OCI-LY1 (cell line): ENCODE results near the gene HEATR1.
A peak's percentile ranks its signal among the peaks of the same experiment; 100 is the strongest.
"Not testable (repeated sequence)": the region's sequence is repeated elsewhere in the genome, so short reads cannot be mapped to it uniquely, and the experiment has no call there.

ENCODE experiments used
- H2AFZ ChIP-seq: fragments of 200-600 bp; sonication (generic), shearing (Covaris generic); 2 replicates; pipeline ENCODE4 v1.6.0; 2014; ENCODE audit warnings: antibody characterized with exemption, mild to moderate bottlenecking, low read length
- H3F3A ChIP-seq: fragments of 200-600 bp; sonication (generic), shearing (Covaris generic); 2 replicates; pipeline ENCODE4 v1.6.0; 2014; ENCODE audit warnings: mild to moderate bottlenecking, antibody characterized with exemption, low read length, moderate library complexity; ENCODE audit not compliant: insufficient read depth
- H3K27ac ChIP-seq: fragments of 200-600 bp; sonication (generic); 2 replicates; pipeline ENCODE4 v1.5.1; 2014; ENCODE audit warnings: low read length, mixed run types, mild to moderate bottlenecking, low read depth; ENCODE audit not compliant: poor library complexity, severe bottlenecking
- H3K27me3 ChIP-seq: fragments of 200-600 bp; sonication (generic); 2 replicates; pipeline ENCODE4 v1.6.0; 2014; ENCODE audit warnings: antibody characterized with exemption, mild to moderate bottlenecking, low read length, moderate library complexity; ENCODE audit not compliant: insufficient read depth
- H3K36me3 ChIP-seq: fragments of 200-600 bp; sonication (generic); 2 replicates; pipeline ENCODE4 v1.6.1; 2014; ENCODE audit warnings: mild to moderate bottlenecking, antibody characterized with exemption, low read length, moderate library complexity, mixed read lengths; ENCODE audit not compliant: insufficient read depth
- H3K4me1 ChIP-seq: fragments of 200-600 bp; sonication (generic); 2 replicates; pipeline ENCODE4 v1.5.1; 2014; ENCODE audit warnings: mild to moderate bottlenecking, low read length, moderate library complexity; ENCODE audit not compliant: insufficient read depth, severe bottlenecking
- H3K4me2 ChIP-seq: fragments of 200-600 bp; sonication (generic), shearing (Covaris generic); 2 replicates; pipeline ENCODE4 v1.6.1; 2014; ENCODE audit warnings: low read length
- H3K4me3 ChIP-seq: fragments of 200-600 bp; sonication (generic); 2 replicates; pipeline ENCODE4 v1.5.1; 2014; ENCODE audit warnings: low read length, low read depth, mild to moderate bottlenecking, mixed read lengths; ENCODE audit not compliant: poor library complexity, severe bottlenecking
- H3K79me2 ChIP-seq: fragments of 200-600 bp; shearing (Covaris generic); 2 replicates; pipeline ENCODE4 v1.6.1; 2016; ENCODE audit warnings: mixed run types, low read length, mixed read lengths; ENCODE audit not compliant: insufficient read depth
- H3K9ac ChIP-seq: fragments of 200-600 bp; sonication (generic), shearing (Covaris generic); 2 replicates; pipeline ENCODE4 v1.6.1; 2014; ENCODE audit warnings: mild to moderate bottlenecking, low read length, mixed read lengths
- H3K9me2 ChIP-seq: fragments of 200-600 bp; sonication (generic), shearing (Covaris generic); 2 replicates; pipeline ENCODE4 v1.6.1; 2014; ENCODE audit warnings: low read depth, mild to moderate bottlenecking, low read length, mixed read lengths
- H3K9me3 ChIP-seq: fragments of 200-600 bp; shearing (Covaris generic); 2 replicates; pipeline ENCODE4 v1.6.1; 2014; ENCODE audit warnings: low read length, mixed read lengths
- H4K20me1 ChIP-seq: fragments of 200-600 bp; sonication (generic), shearing (Covaris generic); 2 replicates; pipeline ENCODE4 v1.6.0; 2016; ENCODE audit warnings: mild to moderate bottlenecking, low read length; ENCODE audit not compliant: insufficient read depth
- CTCF ChIP-seq: fragments of 200-600 bp; sonication (generic), shearing (Covaris generic); IDR thresholded peaks from 2 replicates; pipeline ENCODE4 v1.5.1; 2017; ENCODE audit warnings: mild to moderate bottlenecking, antibody characterized with exemption, low read length, moderate library complexity, mixed read lengths
- EZH2 ChIP-seq: fragments of 200-600 bp; sonication (generic), shearing (Covaris generic); IDR thresholded peaks from 2 replicates; pipeline ENCODE4 v1.8.0; 2017; ENCODE audit warnings: borderline replicate concordance, mixed run types, mild to moderate bottlenecking, antibody characterized with exemption, low read length, moderate library complexity, mixed read lengths

Gene HEATR1

GRCh38 chr1:236608930-236609726 is 4.8 kb upstream of the HEATR1 start:
- Histone ChIP-seq H3K9me3 (no peaks in the 10 kb centered on the region), H3F3A (no peaks in the 10 kb centered on the region), H3K9me2 (no peaks in the 10 kb centered on the region), H2AFZ (no peak overlapping the region), H3K9ac (no peak overlapping the region), H3K36me3 (no peaks in the 10 kb centered on the region), H3K4me3 (no peak overlapping the region), H3K79me2 (peaks cover 1% of the 10 kb centered on the region; the same call in 1 of the 2 replicates), H3K4me1 (peaks cover 5% of the 10 kb centered on the region), H3K27me3 (no peaks in the 10 kb centered on the region), H4K20me1 (no peaks in the 10 kb centered on the region), H3K4me2 (no peak overlapping the region), H3K27ac (no peak overlapping the region)
- TF ChIP-seq EZH2 (no peak), CTCF (peak; percentile 28; the same call in 1 of the 2 replicates)

DNA sequence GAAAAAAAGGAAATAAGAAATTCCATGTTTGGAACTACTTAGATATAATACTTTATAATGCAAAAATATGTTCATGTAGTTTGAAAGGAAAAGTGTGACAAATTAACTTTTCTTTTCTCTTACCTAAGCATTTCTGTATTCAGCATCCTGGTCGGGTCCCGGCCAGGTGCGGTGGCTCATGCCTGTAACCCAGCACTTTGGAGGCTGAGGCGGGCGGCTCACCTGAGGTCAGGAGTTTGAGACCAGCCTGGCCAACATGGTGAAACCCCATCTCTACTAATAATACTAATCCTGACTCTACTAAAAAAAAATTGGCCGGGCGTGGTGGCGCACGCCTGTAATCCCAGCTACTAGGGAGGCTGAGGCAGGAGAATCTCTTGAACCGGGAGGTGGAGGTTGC is 3.3 kb upstream of the HEATR1 start:
- H2AFZ ChIP-seq, H4K20me1 ChIP-seq, H3K27me3 ChIP-seq, H3K36me3 ChIP-seq, H3F3A ChIP-seq, H3K9me3 ChIP-seq, H3K4me2 ChIP-seq, H3K4me3 ChIP-seq, H3K9me2 ChIP-seq, H3K27ac ChIP-seq, H3K9ac ChIP-seq: not testable (repeated sequence)
- peaks cover 14% of the 10 kb centered on the region for H3K79me2 ChIP-seq
- peaks cover 15% of the 10 kb centered on the region for H3K4me1 ChIP-seq

- H3K27ac ChIP-seq = no peak overlapping the region
- peak overlapping the region; percentile 99 for H3K9ac ChIP-seq
- no peaks in the 10 kb centered on the region for H3K27me3 ChIP-seq
- TF ChIP-seq EZH2 (no peak), CTCF (no peak)
- H4K20me1 ChIP-seq = no peaks in the 10 kb centered on the region
- H3K36me3 ChIP-seq = peaks cover 23% of the 10 kb centered on the region
- peaks cover 14% of the 10 kb centered on the region for H3K79me2 ChIP-seq
- peaks cover 15% of the 10 kb centered on the region for H3K4me1 ChIP-seq
- peak overlapping the region; percentile 79 for H2AFZ ChIP-seq
- H3F3A ChIP-seq = no peaks in the 10 kb centered on the region
- peak overlapping the region; percentile 98 for H3K4me3 ChIP-seq
- H3K4me2 ChIP-seq = peak overlapping the region; percentile 76
- H3K9me2 ChIP-seq = no peaks in the 10 kb centered on the region
- H3K9me3 ChIP-seq = no peaks in the 10 kb centered on the region
Observed at GRCh38 chr1:236604905-236605806, 840 bp upstream of the HEATR1 start.
